Measurements from ENCODE around the gene ZDHHC14. TPM values are rescaled to one million over a fixed set of nuclear protein-coding genes. Genes with fewer than 3 reads are reported as not detected.

ZDHHC14 gene
- total and polyA plus RNA-seq, 2 experiments from 2014 or later = 3.0 to 7.4 TPM

- Mint-ChIP-seq H3K36me3 (ENCODE audit: low read depth) (no peaks in the 10 kb centered on the region), H3K4me3 (no peak overlapping the region), H3K27me3 (ENCODE audit: insufficient read depth, low read depth, poor library complexity) (no peaks in the 10 kb centered on the region), H3K9me3 (no peaks in the 10 kb centered on the region), H3K27ac (no peak overlapping the region), H3K4me1 (no peaks in the 10 kb centered on the region)
- DNase-seq (ENCODE audit: low spot score) (no peak), ATAC-seq (no peak)
- Histone ChIP-seq H3F3A (replicated peaks; ENCODE audit: low read depth) (no peaks in the 10 kb centered on the region), H3K4me3 (no peak overlapping the region), H3K4me2 (no peak overlapping the region), H3K4me1 (ENCODE audit: insufficient read depth) (no peaks in the 10 kb centered on the region), H2AFZ (no peak overlapping the region), H3K36me3 (ENCODE audit: insufficient read depth) (no peaks in the 10 kb centered on the region), H4K20me1 (replicated peaks; ENCODE audit: insufficient read depth) (no peaks in the 10 kb centered on the region), H3K27me3 (ENCODE audit: insufficient read depth) (no peaks in the 10 kb centered on the region), H3K79me2 (replicated peaks; ENCODE audit: insufficient read depth) (no peaks in the 10 kb centered on the region), H3K27ac (ENCODE audit: low read depth) (no peak overlapping the region), H3K9me2 (ENCODE audit: insufficient read depth) (no peaks in the 10 kb centered on the region)
- TF ChIP-seq ZNF462 (CRISPR knock-in tag; IDR thresholded peaks at IDR 0.05) (no peak), EZH2phosphoT487 (IDR thresholded peaks at IDR 0.05; ENCODE audit: unreplicated experiment) (no peak), JUNB (IDR thresholded peaks at IDR 0.05; ENCODE audit: unreplicated experiment) (no peak), NANOG (IDR thresholded peaks at IDR 0.05; ENCODE audit: borderline replicate concordance) (no peak), STAT1 (IDR thresholded peaks at IDR 0.05; ENCODE audit: unreplicated experiment) (no peak), ZNF114 (CRISPR knock-in tag; IDR thresholded peaks at IDR 0.05) (no peak), REST (IDR thresholded peaks at IDR 0.05; ENCODE audit: unreplicated experiment) (no peak), ZNF331 (CRISPR knock-in tag; IDR thresholded peaks at IDR 0.05; ENCODE audit: low read depth) (no peak), POLR2AphosphoS5 (IDR thresholded peaks at IDR 0.05; ENCODE audit: low read depth) (no peak), ETS1 (IDR thresholded peaks at IDR 0.05) (no peak), CTCF (conservative IDR thresholded peaks at IDR 0.05; ENCODE audit: low read depth in 2 of 2) (no peak), CREB1 (CRISPR knock-in tag; IDR thresholded peaks at IDR 0.05; ENCODE audit: low read depth) (no peak), EZH2 (IDR thresholded peaks at IDR 0.05; ENCODE audit: low read depth, unreplicated experiment) (no peak)
Observed at GRCh38 chr6:157681041-157681650, 300.2 kb downstream of the ZDHHC14 start.
